Spleen (tissue), 7 donors: Measurements from ENCODE around the gene SPRED3.

ENCODE experiments used
- CTCF ChIP-seq, 11 experiments: fragments of 200-600 bp in 7 of 11; fragments of 450-650 bp in 4 of 11; sonication (generic) in 4 of 11; IDR thresholded peaks in 8 of 11; conservative IDR thresholded peaks in 3 of 11; 1 replicate in 7 of 11; 2 replicates in 4 of 11; pipeline versions ENCODE4 v1.4.0 to v1.8.0; 2016 to 2021; ENCODE audit warnings: antibody characterized with exemption in 11 of 11, inconsistent platforms in 4 of 11, mild to moderate bottlenecking in 1 of 11
- POLR2A ChIP-seq, 3 donors: fragments of 450-650 bp; IDR thresholded peaks; one replicate each; pipeline ENCODE4 v1.5.1; 2017; ENCODE audit warnings: antibody characterized with exemption in 3 of 3, mild to moderate bottlenecking in 1 of 3
- POLR2AphosphoS5 ChIP-seq, 3 donors: sonication (generic); formaldehyde crosslinking; IDR thresholded peaks; one replicate each; pipeline ENCODE4 v1.5.1; 2017; ENCODE audit warnings: antibody characterized with exemption in 3 of 3
- donor health status: DM: no; HTN: no; CAD: no; lungs with moderate emphysema.
- donor health status: DM: no; HTN: no; CAD: no.
- donor health status: DM: no; HTN: no; CAD: no.

- TF ChIP-seq CTCF (IDR thresholded peaks at IDR 0.05 in 8 of 11, conservative IDR thresholded peaks at IDR 0.05 in 3 of 11) (no peak), POLR2A (IDR thresholded peaks at IDR 0.05) (no peak), POLR2AphosphoS5 (IDR thresholded peaks at IDR 0.05) (no peak)
These were observed 30.4 kb upstream of the SPRED3 start for GRCh38 chr19:38358071-38358470.
